ENCODE results near the gene KLHL35.

DNA sequence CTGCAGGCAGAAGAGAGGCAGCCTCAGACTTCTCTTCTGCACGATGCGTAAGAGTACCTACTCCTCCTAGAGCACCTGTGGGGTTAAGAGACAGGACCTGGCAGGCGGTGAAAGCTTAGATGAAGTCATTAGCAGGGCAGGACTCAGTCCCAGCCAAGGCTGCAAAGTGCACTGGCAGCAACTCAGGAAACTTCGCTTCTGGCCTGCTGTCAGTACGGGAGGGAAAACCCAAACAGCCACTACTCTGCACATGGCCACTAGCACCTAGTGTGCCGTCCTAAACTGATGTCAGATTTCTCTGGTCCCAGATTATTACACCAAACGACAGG lies 8.8 kb upstream of the KLHL35 start:
- TF ChIP-seq, protein P1, sequence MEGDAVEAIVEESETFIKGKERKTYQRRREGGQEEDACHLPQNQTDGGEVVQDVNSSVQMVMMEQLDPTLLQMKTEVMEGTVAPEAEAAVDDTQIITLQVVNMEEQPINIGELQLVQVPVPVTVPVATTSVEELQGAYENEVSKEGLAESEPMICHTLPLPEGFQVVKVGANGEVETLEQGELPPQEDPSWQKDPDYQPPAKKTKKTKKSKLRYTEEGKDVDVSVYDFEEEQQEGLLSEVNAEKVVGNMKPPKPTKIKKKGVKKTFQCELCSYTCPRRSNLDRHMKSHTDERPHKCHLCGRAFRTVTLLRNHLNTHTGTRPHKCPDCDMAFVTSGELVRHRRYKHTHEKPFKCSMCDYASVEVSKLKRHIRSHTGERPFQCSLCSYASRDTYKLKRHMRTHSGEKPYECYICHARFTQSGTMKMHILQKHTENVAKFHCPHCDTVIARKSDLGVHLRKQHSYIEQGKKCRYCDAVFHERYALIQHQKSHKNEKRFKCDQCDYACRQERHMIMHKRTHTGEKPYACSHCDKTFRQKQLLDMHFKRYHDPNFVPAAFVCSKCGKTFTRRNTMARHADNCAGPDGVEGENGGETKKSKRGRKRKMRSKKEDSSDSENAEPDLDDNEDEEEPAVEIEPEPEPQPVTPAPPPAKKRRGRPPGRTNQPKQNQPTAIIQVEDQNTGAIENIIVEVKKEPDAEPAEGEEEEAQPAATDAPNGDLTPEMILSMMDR (conservative IDR thresholded peaks at IDR 0.05; ENCODE audit: low read depth in 2 of 2): no peak
- TF ChIP-seq EZH2 (IDR thresholded peaks at IDR 0.05; ENCODE audit: low read depth, unreplicated experiment) (no peak), CREB1 (CRISPR knock-in tag; IDR thresholded peaks at IDR 0.05; ENCODE audit: low read depth) (no peak)
- TF ChIP-seq, protein P2, sequence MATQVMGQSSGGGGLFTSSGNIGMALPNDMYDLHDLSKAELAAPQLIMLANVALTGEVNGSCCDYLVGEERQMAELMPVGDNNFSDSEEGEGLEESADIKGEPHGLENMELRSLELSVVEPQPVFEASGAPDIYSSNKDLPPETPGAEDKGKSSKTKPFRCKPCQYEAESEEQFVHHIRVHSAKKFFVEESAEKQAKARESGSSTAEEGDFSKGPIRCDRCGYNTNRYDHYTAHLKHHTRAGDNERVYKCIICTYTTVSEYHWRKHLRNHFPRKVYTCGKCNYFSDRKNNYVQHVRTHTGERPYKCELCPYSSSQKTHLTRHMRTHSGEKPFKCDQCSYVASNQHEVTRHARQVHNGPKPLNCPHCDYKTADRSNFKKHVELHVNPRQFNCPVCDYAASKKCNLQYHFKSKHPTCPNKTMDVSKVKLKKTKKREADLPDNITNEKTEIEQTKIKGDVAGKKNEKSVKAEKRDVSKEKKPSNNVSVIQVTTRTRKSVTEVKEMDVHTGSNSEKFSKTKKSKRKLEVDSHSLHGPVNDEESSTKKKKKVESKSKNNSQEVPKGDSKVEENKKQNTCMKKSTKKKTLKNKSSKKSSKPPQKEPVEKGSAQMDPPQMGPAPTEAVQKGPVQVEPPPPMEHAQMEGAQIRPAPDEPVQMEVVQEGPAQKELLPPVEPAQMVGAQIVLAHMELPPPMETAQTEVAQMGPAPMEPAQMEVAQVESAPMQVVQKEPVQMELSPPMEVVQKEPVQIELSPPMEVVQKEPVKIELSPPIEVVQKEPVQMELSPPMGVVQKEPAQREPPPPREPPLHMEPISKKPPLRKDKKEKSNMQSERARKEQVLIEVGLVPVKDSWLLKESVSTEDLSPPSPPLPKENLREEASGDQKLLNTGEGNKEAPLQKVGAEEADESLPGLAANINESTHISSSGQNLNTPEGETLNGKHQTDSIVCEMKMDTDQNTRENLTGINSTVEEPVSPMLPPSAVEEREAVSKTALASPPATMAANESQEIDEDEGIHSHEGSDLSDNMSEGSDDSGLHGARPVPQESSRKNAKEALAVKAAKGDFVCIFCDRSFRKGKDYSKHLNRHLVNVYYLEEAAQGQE (IDR thresholded peaks at IDR 0.05; ENCODE audit: unreplicated experiment): no peak
- TF ChIP-seq, protein P3, sequence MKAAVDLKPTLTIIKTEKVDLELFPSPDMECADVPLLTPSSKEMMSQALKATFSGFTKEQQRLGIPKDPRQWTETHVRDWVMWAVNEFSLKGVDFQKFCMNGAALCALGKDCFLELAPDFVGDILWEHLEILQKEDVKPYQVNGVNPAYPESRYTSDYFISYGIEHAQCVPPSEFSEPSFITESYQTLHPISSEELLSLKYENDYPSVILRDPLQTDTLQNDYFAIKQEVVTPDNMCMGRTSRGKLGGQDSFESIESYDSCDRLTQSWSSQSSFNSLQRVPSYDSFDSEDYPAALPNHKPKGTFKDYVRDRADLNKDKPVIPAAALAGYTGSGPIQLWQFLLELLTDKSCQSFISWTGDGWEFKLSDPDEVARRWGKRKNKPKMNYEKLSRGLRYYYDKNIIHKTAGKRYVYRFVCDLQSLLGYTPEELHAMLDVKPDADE (IDR thresholded peaks at IDR 0.05): no peak

Measured in GM23338 (cell line).